DMS153 (cell line): ENCODE measurements around the gene LRRC75A.
"Not testable (repeated sequence)": the region's sequence is repeated elsewhere in the genome, so short reads cannot be mapped to it uniquely, and the experiment has no call there.

Experiments used
- DNase-seq: peaks from one replicate; lab custom pipeline; 2025; lab: John Stamatoyannopoulos, UW

Gene LRRC75A

GRCh38 chr17:16472539-16472938, 19.5 kb downstream of the LRRC75A start:
- no peak for DNase-seq

- DNase-seq = no peak
Observed at GRCh38 chr17:16471295-16471694, 20.7 kb downstream of the LRRC75A start.

- DNase-seq = no peak
Observed at GRCh38 chr17:16470265-16470664, 21.7 kb downstream of the LRRC75A start.

- no peak for DNase-seq
Observed at GRCh38 chr17:16468428-16468992, 23.5 kb downstream of the LRRC75A start.

GRCh38 chr17:16467886-16468285, 24.1 kb downstream of the LRRC75A start:
- DNase-seq = no peak

- no peak for DNase-seq
Observed at GRCh38 chr17:16467044-16467443, 24.9 kb downstream of the LRRC75A start.

GRCh38 chr17:16466407-16466806, 25.6 kb downstream of the LRRC75A start:
- no peak for DNase-seq

GRCh38 chr17:16465861-16466338, 26.1 kb downstream of the LRRC75A start:
- DNase-seq = no peak

GRCh38 chr17:16465052-16465312, 27.0 kb downstream of the LRRC75A start:
- DNase-seq = no peak

GRCh38 chr17:16464303-16465051, 27.5 kb downstream of the LRRC75A start:
- DNase-seq = no peak

- no peak for DNase-seq
Observed at GRCh38 chr17:16463358-16464302, 28.4 kb downstream of the LRRC75A start.

- DNase-seq = no peak
Observed at GRCh38 chr17:16462070-16462864, 29.7 kb downstream of the LRRC75A start.

GRCh38 chr17:16461606-16461866, 30.5 kb downstream of the LRRC75A start:
- no peak for DNase-seq

- DNase-seq = no peak
Observed at GRCh38 chr17:16460796-16461605, 31.0 kb downstream of the LRRC75A start.

- DNase-seq = no peak
Observed at GRCh38 chr17:16459855-16460550, 32.0 kb downstream of the LRRC75A start.

GRCh38 chr17:16459271-16459670, 32.7 kb downstream of the LRRC75A start:
- no peak for DNase-seq

GRCh38 chr17:16456742-16457316, 35.2 kb downstream of the LRRC75A start:
- DNase-seq = no peak

- no peak for DNase-seq
Observed at GRCh38 chr17:16455997-16456741, 35.8 kb downstream of the LRRC75A start.

GRCh38 chr17:16453493-16453851, 38.5 kb downstream of the LRRC75A start:
- no peak for DNase-seq

GRCh38 chr17:16452268-16452667, 39.7 kb downstream of the LRRC75A start:
- DNase-seq = not testable (repeated sequence)
